ENCODE results near the gene RAB27A. TPM values are rescaled to one million over a fixed set of nuclear protein-coding genes. Genes with fewer than 3 reads are reported as not detected.

The RAB27A gene
- total RNA-seq, 2 donors from 2014 or later: 21.0 to 40.7 TPM

GRCh38 chr15:55231455-55231854 lies 58.2 kb downstream of the RAB27A start:
- H3K36me3 ChIP-seq: peaks cover 8% of the 10 kb centered on the region
- no peaks in the 10 kb centered on the region for H3K9me3 ChIP-seq
- no peak for ATAC-seq (ENCODE audit: insufficient number of reproducible peaks, low FRiP score, low read depth)
- no peaks in the 10 kb centered on the region for H3K27me3 ChIP-seq (replicated peaks; ENCODE audit: insufficient read depth)
- H3K4me3 ChIP-seq: no peak overlapping the region
- DNase-seq (ENCODE audit: low spot score): no peak
- no peak overlapping the region for H3K27ac ChIP-seq
- TF ChIP-seq CTCF (IDR thresholded peaks at IDR 0.05): no peak
- peaks cover 0 to 7% of the 10 kb centered on the region in 2 donors for H3K4me1 ChIP-seq (ENCODE audit: control insufficient read depth in 1 of 2, low read depth in 2 of 2)

- no peak for DNase-seq (ENCODE audit: low spot score)
- H3K27me3 ChIP-seq (replicated peaks; ENCODE audit: insufficient read depth): no peaks in the 10 kb centered on the region
- peaks cover 8% of the 10 kb centered on the region for H3K36me3 ChIP-seq
- H3K4me3 ChIP-seq: no peak overlapping the region
- H3K27ac ChIP-seq: no peak overlapping the region
- peaks cover 0 to 7% of the 10 kb centered on the region in 2 donors for H3K4me1 ChIP-seq (ENCODE audit: control insufficient read depth in 1 of 2, low read depth in 2 of 2)
- TF ChIP-seq CTCF (IDR thresholded peaks at IDR 0.05): no peak
- no peaks in the 10 kb centered on the region for H3K9me3 ChIP-seq
- no peak for ATAC-seq (ENCODE audit: insufficient number of reproducible peaks, low FRiP score, low read depth)
These were observed 58.7 kb downstream of the RAB27A start for GRCh38 chr15:55230953-55231352.

GRCh38 chr15:55230051-55230670 lies 59.5 kb downstream of the RAB27A start:
- H3K4me3 ChIP-seq: no peak overlapping the region
- H3K4me1 ChIP-seq (ENCODE audit: control insufficient read depth in 1 of 2, low read depth in 2 of 2): peaks cover 0 to 7% of the 10 kb centered on the region in 2 donors
- no peak overlapping the region for H3K27ac ChIP-seq
- no peak for DNase-seq (ENCODE audit: low spot score)
- peaks cover 10% of the 10 kb centered on the region for H3K36me3 ChIP-seq
- TF ChIP-seq CTCF (IDR thresholded peaks at IDR 0.05): no peak
- no peak for ATAC-seq (ENCODE audit: insufficient number of reproducible peaks, low FRiP score, low read depth)
- H3K27me3 ChIP-seq (replicated peaks; ENCODE audit: insufficient read depth): no peaks in the 10 kb centered on the region
- H3K9me3 ChIP-seq: no peaks in the 10 kb centered on the region

GRCh38 chr15:55226127-55226526 lies 63.5 kb downstream of the RAB27A start:
- Histone ChIP-seq H3K27ac (no peak overlapping the region), H3K4me3 (no peak overlapping the region), H3K36me3 (peaks cover 12% of the 10 kb centered on the region), H3K27me3 (replicated peaks; ENCODE audit: insufficient read depth) (no peaks in the 10 kb centered on the region), H3K9me3 (no peaks in the 10 kb centered on the region), H3K4me1 (ENCODE audit: control insufficient read depth in 1 of 2, low read depth in 2 of 2) (peaks cover under 1 to 18% of the 10 kb centered on the region in 2 donors)
- no peak for ATAC-seq (ENCODE audit: insufficient number of reproducible peaks, low FRiP score, low read depth)
- no peak for DNase-seq (ENCODE audit: low spot score)
- no peak for TF ChIP-seq CTCF (IDR thresholded peaks at IDR 0.05)

GRCh38 chr15:55224892-55225291 lies 64.7 kb downstream of the RAB27A start:
- Histone ChIP-seq H3K4me3 (no peak overlapping the region), H3K27ac (no peak overlapping the region), H3K36me3 (peaks cover 12% of the 10 kb centered on the region), H3K4me1 (ENCODE audit: control insufficient read depth in 1 of 2, low read depth in 2 of 2) (peaks cover 6 to 18% of the 10 kb centered on the region in 2 donors), H3K9me3 (no peaks in the 10 kb centered on the region), H3K27me3 (replicated peaks; ENCODE audit: insufficient read depth) (no peaks in the 10 kb centered on the region)
- no peak for TF ChIP-seq CTCF (IDR thresholded peaks at IDR 0.05)
- DNase-seq (ENCODE audit: low spot score) (no peak), ATAC-seq (ENCODE audit: insufficient number of reproducible peaks, low FRiP score, low read depth) (no peak)

Measured in thoracic aorta (tissue), 2 donors.